ENCODE results near the gene TMEM169.
A peak's percentile ranks its signal among the peaks of the same experiment; 100 is the strongest.

Gene TMEM169

GRCh38 chr2:216107760-216108159 is 26.0 kb downstream of the TMEM169 start:
- H3K4me1 ChIP-seq (ENCODE audit: control insufficient read depth, insufficient read depth, low read length): no peaks in the 10 kb centered on the region
- POLR2A ChIA-PET: interaction anchor here (3.8 kb wide), 1 partner anchor 26 kb away, joined by 18 read pairs; the partner anchor contains the start of genes PECR and TMEM169
- no peak overlapping the region for H3K4me3 ChIP-seq (ENCODE audit: low read depth, low read length)
- no peak overlapping the region for H3K27ac ChIP-seq (ENCODE audit: extremely low read depth, low read depth, low read length)
- CTCF ChIA-PET: no interaction called here
- TF ChIP-seq ZNF521 (tag by site-specific recombination; IDR thresholded peaks at IDR 0.05): no peak
- no peak for TF ChIP-seq ZNF776 (tag by site-specific recombination; IDR thresholded peaks at IDR 0.05; ENCODE audit: borderline replicate concordance)
- TF ChIP-seq ZNF335 (tag by site-specific recombination; conservative IDR thresholded peaks at IDR 0.05): peak; percentile 20; the same call in 1 of the 2 replicates
- no peaks in the 10 kb centered on the region for H3K9me3 ChIP-seq (ENCODE audit: control insufficient read depth, insufficient read depth, low read depth, low read length)
- peaks cover 9 to 26% of the 10 kb centered on the region in 2 experiments for H3K36me3 ChIP-seq (ENCODE audit: control insufficient read depth in 2 of 2, insufficient read depth in 1 of 2, low read length in 2 of 2)

- POLR2A ChIA-PET: interaction anchor here (0.8 to 3.8 kb wide), 5 partner anchors 14 to 390 kb away, joined by 3 to 18 read pairs (median 4); partner anchors contain the start of genes PECR, RPL37A and TMEM169
- H3K4me3 ChIP-seq (ENCODE audit: low read depth, low read length): peak overlapping the region; percentile 30
- TF ChIP-seq ELK4 (IDR thresholded peaks at IDR 0.05; ENCODE audit: borderline replicate concordance, low read depth, low read length) (no peak), ZBTB20 (tag by site-specific recombination; IDR thresholded peaks at IDR 0.05) (no peak), ZBTB10 (tag by site-specific recombination; IDR thresholded peaks at IDR 0.05) (no peak), ZBTB21 (tag by site-specific recombination; IDR thresholded peaks at IDR 0.05) (no peak), ZNF518A (tag by site-specific recombination; conservative IDR thresholded peaks at IDR 0.05; ENCODE audit: low read depth) (no peak), ZNF639 (tag by site-specific recombination; IDR thresholded peaks at IDR 0.05) (0 out of 2 replicates have a peak, but pooled peaks have one; percentile 22), ZFP69B (tag by site-specific recombination; IDR thresholded peaks at IDR 0.05) (no peak), REST (tag by site-specific recombination; IDR thresholded peaks at IDR 0.05) (0 out of 2 replicates have a peak, but pooled peaks have one; percentile 13), ZNF623 (tag by site-specific recombination; IDR thresholded peaks at IDR 0.05) (no peak), ZNF837 (tag by site-specific recombination; IDR thresholded peaks at IDR 0.05) (no peak), ATF2 (tag by site-specific recombination; IDR thresholded peaks at IDR 0.05; ENCODE audit: low read depth) (no peak), GLI4 (tag by site-specific recombination; IDR thresholded peaks at IDR 0.05) (no peak)
These were observed 26.7 kb downstream of the TMEM169 start for GRCh38 chr2:216108310-216108966.

More at GRCh38 chr2:216108310-216108966, 26.7 kb downstream of the TMEM169 start:
- Histone ChIP-seq H3K4me1 (ENCODE audit: control insufficient read depth, insufficient read depth, low read length) (no peaks in the 10 kb centered on the region), H3K9me3 (ENCODE audit: control insufficient read depth, insufficient read depth, low read depth, low read length) (no peaks in the 10 kb centered on the region), H3K27ac (ENCODE audit: extremely low read depth, low read depth, low read length) (peak overlapping the region; percentile 80), H3K36me3 (ENCODE audit: control insufficient read depth in 2 of 2, insufficient read depth in 1 of 2, low read length in 2 of 2) (peaks cover 9 to 33% of the 10 kb centered on the region in 2 experiments)
- CTCF ChIA-PET: interaction anchor here (0.7 to 1.2 kb wide), 3 partner anchors 15 to 558 kb away, joined by 3 to 4 read pairs (median 4); no protein-coding TSS in a partner anchor

Data from HEK293 (cell line).